HG03135 (cell line): Measurements from ENCODE around the gene SIDT2.
"Not testable (repeated sequence)": the region's sequence is repeated elsewhere in the genome, so short reads cannot be mapped to it uniquely, and the experiment has no call there.

ENCODE experiments used
- ATAC-seq: cut with Tn5 transposase; IDR thresholded peaks from one replicate; pipeline ENCODE4 v1.9.1; 2021; ENCODE audit warnings: mild to moderate bottlenecking, moderate library complexity; ENCODE audit not compliant: unreplicated experiment

The SIDT2 gene

DNA sequence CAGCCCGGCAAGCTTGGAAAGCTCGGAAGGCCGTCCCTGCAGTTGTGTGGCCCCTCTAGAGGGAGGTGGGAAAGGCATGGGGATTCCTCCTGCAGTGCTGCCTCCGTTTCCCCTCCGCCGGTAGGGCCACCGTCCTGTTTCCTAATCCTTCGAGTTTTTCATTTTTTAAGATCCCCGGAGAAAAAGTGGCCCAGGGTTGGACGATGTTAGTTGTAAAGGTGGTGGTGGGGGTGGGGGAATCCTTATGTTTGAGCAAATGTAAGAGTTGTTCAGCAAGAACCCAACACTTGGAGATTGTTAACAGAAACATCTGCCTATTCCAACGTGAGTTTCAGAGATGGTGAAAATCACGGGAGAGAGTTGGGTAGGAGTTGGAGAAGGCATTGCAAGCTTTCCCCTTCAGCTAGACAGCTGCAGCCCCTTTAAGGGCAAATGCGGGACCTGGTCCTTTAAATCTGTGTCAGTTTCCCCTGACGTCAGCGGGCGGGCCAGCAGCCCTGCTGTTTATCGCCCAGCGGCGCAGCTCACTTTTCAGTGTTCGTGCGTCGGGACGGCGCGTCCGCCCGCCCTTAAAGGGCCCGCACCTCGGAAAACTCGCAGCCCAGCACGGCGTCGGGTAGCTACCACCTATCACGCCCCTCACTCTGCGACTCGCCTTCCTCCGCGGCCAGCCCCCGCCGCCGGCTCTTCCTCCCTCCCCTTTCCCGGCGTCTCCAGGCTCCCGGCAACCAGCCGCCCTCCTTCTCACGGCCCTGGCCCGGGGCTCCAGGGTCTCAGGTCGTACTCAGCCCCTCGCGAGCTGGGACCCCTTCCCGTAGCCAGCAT, at the start of gene SIDT2:
TSS of gene SIDT2 (plus strand) at position 534 of the 825 bp plus-strand sequence. CDS start 521 bp downstream, outside the sequence.
- peak; percentile 89 for ATAC-seq

DNA sequence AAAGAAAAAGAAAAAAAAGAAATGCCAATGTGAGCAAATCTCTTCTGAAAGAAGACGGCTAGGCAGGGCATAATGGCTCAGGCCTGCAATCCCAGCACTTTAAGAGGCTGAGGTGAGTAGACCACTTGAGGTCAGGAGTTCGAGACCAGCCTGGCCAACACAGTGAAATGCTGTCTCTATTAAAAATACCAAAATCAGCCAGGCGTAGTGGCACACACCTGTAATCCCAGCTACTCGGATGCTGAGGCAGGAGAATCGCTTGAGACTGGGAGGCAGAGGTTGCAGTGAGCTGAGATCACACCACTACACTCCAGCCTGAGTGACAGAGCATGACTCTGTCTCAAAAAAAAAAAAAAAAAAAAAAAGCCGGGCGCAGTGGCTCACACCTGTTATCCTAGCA, 48.1 kb upstream of the SIDT2 start:
- not testable (repeated sequence) for ATAC-seq

DNA sequence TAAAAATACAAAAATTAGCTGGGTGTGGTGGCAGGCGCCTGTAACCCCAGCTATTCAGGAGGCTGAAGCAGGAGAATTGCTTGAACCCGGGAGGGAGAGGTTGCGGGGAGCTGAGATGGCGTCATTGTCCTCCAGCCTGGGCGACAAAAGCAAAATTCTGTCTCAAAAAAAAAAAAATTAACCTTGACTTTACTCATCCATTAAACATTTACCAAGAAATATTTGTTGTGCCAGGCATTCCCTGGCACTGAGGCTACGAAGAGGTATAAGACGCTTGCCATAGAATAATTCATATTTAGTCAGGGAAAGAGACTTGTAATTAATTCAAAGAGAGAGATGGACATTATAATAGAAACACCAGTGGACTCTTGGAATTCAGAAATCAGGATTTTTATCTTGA, 47.7 kb upstream of the SIDT2 start:
- ATAC-seq = no peak

- no peak for ATAC-seq
Observed at GRCh38 chr11:117134431-117134830, 44.1 kb upstream of the SIDT2 start.

DNA sequence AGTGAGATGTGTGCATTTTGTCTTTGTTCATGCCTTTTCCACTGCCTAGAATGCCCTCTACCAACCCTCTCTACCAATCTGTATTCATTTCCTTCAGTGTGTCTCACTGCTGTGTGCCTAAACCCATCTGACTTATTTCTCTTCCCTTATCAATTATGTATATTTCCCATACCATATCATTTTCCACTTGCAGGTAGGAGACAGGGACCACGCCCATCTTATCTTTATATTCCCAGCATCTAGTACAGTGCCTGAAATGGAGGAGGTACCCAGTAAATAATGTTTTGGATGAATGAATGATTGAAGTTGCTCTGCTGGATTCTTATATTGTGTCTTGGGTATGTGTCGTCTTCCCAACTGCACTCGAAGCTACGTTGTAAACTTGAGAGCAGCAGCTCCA, 43.6 kb upstream of the SIDT2 start:
- ATAC-seq = not testable (repeated sequence)

- ATAC-seq = not testable (repeated sequence)
Observed at GRCh38 chr11:117137223-117138086, 41.1 kb upstream of the SIDT2 start.

DNA sequence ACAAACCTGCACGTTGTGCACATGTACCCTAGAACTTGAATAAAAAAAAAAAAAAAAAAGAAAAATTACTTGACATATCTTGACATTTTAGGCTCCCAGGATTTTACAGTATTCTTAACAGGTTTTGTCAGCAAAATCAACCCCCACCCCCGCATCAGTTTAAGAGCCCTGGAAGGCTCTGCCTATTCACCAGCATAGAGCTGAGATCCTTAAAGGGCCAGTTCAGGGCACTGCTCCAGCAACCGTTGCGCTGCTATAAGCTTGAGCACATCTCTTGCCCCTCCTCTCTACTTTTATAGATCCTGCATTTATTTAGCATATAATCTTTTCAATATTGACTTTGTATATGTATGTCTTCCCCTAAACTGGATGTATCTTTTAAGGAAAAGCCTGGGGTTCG, 35.2 kb upstream of the SIDT2 start:
- no peak for ATAC-seq

GRCh38 chr11:117143871-117144476, 34.6 kb upstream of the SIDT2 start, which contains the start of gene PAFAH1B2:
Gene PAFAH1B2, plus strand, starts transcription at chr11:117144287. Its CDS starts 8,161 bp downstream, at chr11:117152448.
- peak; percentile 98 for ATAC-seq

DNA sequence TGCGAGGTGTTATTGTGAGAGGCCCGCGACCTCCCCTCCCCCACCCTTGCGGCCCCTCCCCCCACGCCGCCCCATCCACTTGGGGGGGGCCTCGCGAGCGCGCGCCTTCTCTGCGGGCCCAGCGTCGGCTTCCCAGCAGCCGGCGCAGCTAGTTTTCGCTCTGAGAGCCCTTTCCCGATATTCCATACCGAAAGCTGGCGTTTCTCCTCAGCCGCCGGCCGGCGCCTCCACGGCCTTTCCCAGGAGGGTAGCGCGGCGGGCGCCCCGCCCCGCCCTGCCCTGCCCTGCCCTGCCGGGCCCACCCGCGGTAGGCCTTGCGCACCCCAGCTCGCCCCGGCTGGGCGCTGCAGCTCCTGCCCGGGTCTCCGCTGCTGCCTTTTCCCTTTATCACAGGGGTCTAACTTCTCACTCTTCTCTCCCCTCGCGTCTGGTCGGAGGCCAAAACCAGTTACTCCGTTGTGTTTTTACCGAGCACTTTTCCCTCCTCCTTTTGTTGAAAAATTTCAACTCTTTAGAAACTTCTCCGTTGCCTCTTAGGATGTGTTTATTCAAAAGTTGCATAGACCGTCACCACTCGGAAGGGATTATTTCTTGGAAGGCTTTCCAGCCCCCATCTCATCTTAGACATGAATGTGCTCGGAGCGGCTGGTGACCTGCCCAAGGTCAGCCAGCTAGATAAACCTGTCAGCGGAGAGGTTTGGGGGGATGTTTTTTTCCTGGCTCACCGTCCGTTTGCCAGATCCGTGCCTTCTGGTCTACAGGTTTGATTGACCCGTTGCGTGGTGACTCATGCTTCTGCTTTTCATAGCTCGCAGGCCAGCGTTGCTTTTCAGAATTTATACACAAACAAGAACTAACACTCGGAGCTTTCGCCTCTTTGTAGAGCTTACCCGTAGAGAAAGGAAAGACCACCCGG, 33.8 kb upstream of the SIDT2 start:
- ATAC-seq = peak; percentile 46

GRCh38 chr11:117145393-117145761, 33.2 kb upstream of the SIDT2 start:
- ATAC-seq = no peak

DNA sequence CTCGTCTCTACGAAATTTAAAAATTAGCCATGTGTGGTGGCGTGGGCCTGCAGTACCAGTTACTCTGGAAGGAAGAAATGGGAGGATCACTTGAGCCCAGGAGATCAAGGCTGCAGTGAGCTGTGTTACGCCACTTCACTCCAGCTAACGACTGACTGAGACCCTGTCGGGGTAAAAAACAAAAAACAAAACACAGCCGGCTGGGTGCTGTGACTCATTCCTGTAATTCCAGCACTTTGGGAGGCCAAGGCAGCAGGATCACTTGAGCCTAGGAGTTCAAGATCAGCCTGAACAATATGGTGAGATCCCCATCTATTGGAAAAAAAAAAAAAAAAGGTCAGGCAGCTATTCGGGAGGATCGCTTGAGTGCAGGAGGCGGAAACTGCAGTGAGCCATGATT, 32.0 kb upstream of the SIDT2 start:
- ATAC-seq = no peak

DNA sequence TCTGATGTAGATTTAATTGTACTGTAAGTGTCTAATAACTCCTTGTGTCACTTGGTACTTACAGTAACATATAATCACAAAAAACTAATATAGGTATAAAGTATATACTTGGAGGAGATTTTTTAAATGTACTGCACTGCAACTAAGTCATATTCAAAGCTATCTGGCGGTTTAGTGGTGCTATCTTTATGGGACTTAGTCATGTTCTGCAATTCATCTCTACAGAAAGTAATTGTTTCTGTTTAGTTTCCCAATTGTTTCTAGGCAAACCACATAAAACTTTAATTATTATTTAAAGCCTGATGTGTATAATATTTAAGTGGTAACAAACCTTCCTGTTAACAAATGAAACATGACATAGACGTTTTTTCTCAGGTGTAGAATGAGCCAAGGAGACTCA, 26.5 kb upstream of the SIDT2 start:
- ATAC-seq = no peak

DNA sequence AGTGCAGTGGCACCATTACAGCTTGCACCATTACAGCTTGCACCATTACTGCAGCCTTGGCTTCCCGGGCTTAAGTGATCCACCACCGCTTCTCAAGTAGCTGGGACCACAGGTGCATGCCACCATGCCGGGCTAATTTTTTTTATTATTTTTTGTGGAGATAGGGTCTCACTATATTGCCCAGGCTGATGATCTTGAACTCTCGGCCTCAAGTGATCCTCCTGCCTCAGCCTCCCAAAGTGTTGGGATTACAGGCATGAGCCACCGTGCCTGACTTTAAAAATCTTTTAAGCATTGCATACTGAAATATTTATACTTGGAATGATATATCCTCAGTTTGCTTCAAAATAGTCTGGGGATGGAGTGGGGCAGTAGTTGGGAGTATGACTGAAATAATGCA, 24.1 kb upstream of the SIDT2 start:
- no peak for ATAC-seq

GRCh38 chr11:117157507-117157906, 21.0 kb upstream of the SIDT2 start:
- ATAC-seq = no peak

GRCh38 chr11:117159892-117160291, 18.7 kb upstream of the SIDT2 start:
- ATAC-seq = no peak

GRCh38 chr11:117160826-117161225, 17.7 kb upstream of the SIDT2 start:
- ATAC-seq = no peak

DNA sequence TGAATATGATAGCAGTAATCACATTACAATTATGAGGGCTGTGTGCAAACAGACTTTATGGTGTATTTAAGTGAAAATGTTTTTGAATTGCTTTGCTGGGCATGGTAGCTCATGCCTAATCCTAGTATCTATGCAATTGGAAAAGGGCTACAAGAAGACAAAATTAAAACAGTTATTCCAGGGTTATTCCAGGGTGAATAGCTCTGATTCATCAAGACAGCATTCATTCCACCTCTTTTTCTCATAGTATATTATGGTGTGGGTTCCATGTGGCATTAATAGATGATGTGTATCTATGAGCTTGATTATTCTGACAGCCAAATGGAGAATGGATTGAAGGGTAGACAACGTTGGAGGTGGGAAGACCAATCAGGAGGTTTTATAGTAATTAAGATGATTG, 12.1 kb upstream of the SIDT2 start:
- no peak for ATAC-seq

DNA sequence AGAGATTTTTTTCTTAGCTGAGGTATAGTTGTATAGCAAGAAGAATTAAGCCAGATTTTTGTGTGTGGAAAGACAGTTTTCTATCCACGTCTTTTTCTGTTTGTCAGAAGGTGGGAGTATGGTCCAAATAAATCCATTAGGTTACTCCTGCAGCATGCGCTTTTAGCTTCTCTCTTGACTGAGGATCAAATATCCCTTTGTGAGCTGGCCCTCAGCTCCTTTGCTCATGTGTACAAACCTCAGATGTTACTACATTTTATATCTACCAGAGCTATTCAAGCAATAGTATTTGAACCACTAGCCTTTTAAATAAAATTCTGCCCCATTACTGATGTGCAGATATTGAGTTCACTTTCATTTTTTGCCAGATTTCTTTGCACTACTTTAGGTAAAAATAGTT, 8.8 kb upstream of the SIDT2 start:
- ATAC-seq = no peak

GRCh38 chr11:117170210-117170609, 8.3 kb upstream of the SIDT2 start:
- ATAC-seq = no peak

DNA sequence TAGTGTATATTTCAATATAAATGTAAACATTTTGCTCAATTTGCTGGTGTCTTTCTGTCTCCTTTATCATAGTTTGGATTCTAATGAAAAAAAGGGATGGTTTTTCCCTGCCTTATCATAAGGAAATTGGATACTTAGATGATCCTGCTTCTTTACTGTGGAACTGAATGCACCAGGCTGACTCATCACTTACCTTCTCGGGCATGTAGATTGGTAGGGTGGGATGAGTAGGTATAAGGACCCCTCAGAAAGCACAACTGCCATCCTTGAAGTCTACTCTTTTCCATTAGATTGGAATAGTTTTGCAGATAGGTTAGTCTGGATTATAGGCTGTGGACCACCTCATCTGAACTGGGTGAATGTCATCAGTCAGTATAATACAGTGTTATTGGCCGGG, 7.5 kb upstream of the SIDT2 start:
- no peak for ATAC-seq
